Endometrium (tissue), 2 donors: Measurements from ENCODE around the gene FAM76B.

Experiments
- FAIRE-seq: peaks from 2 replicates; lab custom pipeline; 2012; peaks lifted over from hg19 to GRCh38; lab: Jason Lieb, UNC
- donor health status: control.
- donor health status: control.

FAM76B gene

DNA sequence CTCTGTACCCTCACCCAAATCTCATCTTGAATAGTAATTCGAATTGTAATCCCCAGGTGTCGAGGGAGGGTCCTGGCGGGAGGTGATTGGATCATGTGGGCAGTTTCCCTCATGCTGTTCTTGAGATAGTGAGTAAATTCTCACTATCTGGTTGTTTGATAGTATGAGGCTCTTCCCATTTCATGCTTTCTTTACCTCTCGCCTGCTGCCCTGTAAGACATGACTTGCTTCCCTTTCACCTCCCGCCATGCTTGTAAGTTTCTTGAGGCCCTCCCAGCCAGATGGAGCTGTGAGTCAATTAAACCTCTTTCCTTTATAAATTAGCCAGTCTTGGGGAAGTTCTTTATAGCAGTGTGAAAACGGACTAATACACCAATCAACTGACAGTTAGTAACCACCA, 60.1 kb downstream of the FAM76B start:
- FAIRE-seq = no peak

DNA sequence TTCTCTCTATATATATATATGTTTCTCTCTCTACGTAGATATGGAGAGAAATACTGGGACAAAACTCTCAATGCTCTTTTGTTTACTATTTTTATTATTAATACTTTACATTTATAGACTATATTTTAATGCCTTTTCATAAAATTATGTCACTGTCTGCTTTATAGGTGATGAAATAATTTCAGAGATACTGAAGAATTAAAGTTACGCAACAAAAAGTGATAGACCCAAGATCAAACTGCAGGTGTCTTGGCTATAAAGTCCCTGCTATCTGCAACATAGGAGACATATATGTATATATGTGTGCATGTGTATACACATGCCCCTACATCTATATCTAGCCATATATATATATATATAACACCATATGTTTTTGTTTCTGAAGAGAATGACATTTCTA, 60.8 kb downstream of the FAM76B start:
- FAIRE-seq = no peak

DNA sequence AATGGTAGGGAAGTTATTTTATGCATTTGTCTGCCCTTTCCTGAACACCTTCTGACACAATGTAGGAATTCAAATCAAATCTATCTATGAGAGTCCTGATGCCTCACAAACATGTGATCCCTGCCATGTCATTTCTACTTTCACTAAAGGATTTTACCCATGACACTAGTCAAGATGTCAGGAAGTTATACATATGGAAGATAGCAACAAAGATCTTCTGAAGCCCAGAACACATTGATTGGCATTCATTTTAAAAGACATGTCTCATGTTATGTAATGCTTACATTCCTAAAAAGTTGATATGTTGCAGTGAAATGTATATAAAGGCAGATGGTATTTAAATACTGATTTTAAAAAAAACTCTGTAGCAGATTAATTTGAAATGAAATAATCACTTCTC, 61.5 kb downstream of the FAM76B start:
- FAIRE-seq = no peak

DNA sequence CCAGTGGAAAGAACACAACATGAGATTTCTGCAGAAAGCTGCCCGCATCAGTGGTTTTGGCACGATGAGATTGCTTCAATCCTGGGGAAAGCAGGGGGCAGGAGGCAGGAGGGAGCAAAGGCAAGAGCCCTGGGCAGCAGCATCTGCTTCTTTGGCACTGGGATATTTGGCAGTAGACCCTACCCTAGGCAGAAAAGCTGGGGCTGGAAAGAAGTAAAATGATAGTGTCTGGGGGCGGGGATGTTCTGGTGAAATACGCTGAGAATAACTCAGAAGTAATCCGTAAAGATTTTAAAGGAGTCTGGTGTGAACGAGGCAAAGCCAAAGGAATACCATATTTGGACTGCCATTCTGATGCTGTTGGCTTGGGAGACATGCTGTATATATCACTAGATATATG, 62.0 kb downstream of the FAM76B start:
- no peak for FAIRE-seq

DNA sequence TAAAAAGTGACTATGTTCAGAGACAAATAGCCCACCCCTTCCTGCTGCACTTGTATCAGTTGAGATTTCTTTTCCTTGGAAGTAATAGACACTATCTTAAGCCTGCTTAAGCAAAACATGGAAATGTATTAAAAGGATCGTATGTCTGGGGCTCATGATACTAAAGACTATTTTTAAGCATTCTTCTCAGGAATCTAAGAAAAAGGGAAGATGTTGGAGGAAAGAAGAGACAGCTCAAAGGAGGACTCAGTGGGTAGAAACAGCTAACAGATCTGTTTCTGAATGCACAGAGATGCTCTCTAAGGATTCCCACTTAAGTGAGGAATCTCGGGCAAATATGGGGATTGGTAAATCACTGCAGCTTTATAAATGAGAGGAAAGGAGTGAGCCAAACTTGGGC, 62.5 kb downstream of the FAM76B start:
- no peak for FAIRE-seq

DNA sequence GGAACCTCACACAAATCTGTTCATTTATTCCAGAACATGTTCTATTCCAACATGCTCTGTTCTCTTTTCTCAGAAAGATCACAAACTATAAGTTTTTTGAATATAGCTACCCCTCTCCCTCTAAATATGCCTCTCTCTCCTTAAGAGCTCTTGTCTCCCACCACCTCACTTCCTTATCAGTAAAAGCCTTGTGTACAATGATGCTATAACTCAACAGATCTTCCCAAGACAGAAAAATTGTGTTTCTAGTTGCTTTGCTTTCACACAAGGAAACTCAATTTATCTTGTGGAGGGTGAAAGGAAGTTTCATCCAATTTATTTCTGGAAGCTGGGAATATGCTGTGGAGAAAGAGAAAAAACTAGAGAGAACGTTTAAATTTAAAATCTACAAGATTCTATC, 64.4 kb downstream of the FAM76B start:
- no peak for FAIRE-seq

DNA sequence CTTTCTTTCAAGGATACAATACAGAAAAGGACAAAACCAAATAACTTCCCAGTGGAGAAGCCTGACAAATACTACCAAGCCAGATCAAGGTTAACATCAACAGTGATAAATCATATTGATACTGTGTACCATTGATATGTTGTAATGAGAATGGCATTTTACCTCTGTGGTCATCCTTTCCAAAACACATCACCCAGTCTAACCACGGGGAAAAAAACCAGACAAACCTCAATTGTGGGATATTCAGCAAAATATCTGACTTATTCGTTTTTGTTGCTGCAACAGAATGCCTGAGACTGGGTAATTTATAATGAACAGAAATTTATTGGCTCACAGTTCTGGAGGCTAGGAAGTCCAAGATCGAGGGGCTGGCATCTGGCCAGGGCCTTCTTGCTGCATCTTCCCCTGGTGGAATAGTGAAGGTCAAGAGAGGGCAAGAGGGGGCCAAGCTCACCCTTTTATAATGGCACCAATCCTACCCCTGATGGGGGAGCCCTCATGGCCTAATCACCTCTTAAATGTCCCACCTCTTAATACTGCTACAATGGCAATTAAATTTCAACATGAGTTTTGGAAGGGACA, 66.1 kb downstream of the FAM76B start:
- FAIRE-seq = no peak

DNA sequence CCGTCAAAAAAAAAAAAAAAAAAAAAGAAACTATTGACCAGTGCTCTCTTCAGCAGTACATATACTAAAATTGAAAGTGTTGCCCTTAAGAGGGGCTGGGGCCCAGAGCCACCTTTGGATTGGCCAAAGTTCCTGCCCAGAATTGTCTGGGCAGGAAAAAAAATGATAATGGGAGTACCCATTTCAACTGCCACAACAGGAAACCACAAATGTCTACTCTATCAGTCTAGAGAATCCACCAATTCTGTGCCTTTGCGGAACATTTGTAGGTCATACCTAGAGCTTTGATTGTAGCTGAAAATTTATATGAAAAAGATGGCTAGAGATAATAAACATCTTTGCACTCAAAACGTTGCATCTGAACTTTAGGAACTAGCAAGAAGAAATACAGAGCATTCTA, 69.4 kb downstream of the FAM76B start:
- no peak for FAIRE-seq
